Smooth muscle cell (in vitro differentiated cells): ENCODE measurements around the gene CATSPERE. TPM values are rescaled to one million over a fixed set of nuclear protein-coding genes. Genes with fewer than 3 reads are reported as not detected.

Experiments
- DNase-seq: peaks from one replicate; lab custom pipeline; 2025; ENCODE audit not compliant: unreplicated experiment; lab: John Stamatoyannopoulos, UW
- H2AFZ ChIP-seq: fragments of 200-600 bp; sonication (generic); 2 replicates; pipeline ENCODE4 v1.6.0; 2016; ENCODE audit warnings: antibody characterized with exemption, low read depth, mild to moderate bottlenecking
- H3F3A ChIP-seq: fragments of 200-600 bp; sonication (generic); 2 replicates; pipeline ENCODE4 v1.6.0; 2017; ENCODE audit warnings: antibody characterized with exemption, low read depth
- H3K27ac ChIP-seq: fragments of 200-600 bp; sonication (generic); 2 replicates; pipeline ENCODE4 v1.5.1; 2016; ENCODE audit warnings: low read depth, mild to moderate bottlenecking
- H3K27me3 ChIP-seq: fragments of 200-600 bp; sonication (generic); 2 replicates; pipeline ENCODE4 v1.6.1; 2016; ENCODE audit warnings: low read depth, mild to moderate bottlenecking
- H3K36me3 ChIP-seq: fragments of 200-600 bp; sonication (generic); 2 replicates; pipeline ENCODE4 v1.5.1; 2016; ENCODE audit warnings: low read depth
- H3K4me1 ChIP-seq: fragments of 200-600 bp; sonication (generic); 2 replicates; pipeline ENCODE4 v1.5.1; 2016; ENCODE audit warnings: low read depth
- H3K4me2 ChIP-seq: fragments of 200-600 bp; sonication (generic); 2 replicates; pipeline ENCODE4 v1.6.0; 2016; ENCODE audit warnings: mild to moderate bottlenecking
- H3K4me3 ChIP-seq: fragments of 200-600 bp; sonication (generic); 2 replicates; pipeline ENCODE4 v1.5.1; 2016; ENCODE audit warnings: mild to moderate bottlenecking
- H3K79me2 ChIP-seq: fragments of 200-600 bp; sonication (generic); 2 replicates; pipeline ENCODE4 v1.6.0; 2016; ENCODE audit warnings: low read depth, mild to moderate bottlenecking
- H3K9ac ChIP-seq: fragments of 200-600 bp; sonication (generic); 2 replicates; pipeline ENCODE4 v1.6.0; 2016; ENCODE audit warnings: low read depth
- H3K9me3 ChIP-seq: fragments of 200-600 bp; sonication (generic); replicated peaks from 2 replicates; pipeline ENCODE4 v1.5.1; 2016; ENCODE audit warnings: low read depth
- H4K20me1 ChIP-seq: fragments of 200-600 bp; sonication (generic); 2 replicates; pipeline ENCODE4 v1.6.0; 2016; ENCODE audit warnings: low read depth
- CTCF ChIP-seq: fragments of 200-600 bp; sonication (generic); IDR thresholded peaks from 2 replicates; pipeline ENCODE4 v1.5.1; 2017; ENCODE audit warnings: borderline replicate concordance, mild to moderate bottlenecking, antibody characterized with exemption; ENCODE audit not compliant: insufficient read depth, poor library complexity, severe bottlenecking
- WGBS: methylation state at CpG from one replicate; pipeline ENCODE4 v1.1.7; 2016; ENCODE audit warnings: low lambda C conversion rate; 5-methylcytosine and 5-hydroxymethylcytosine counted together
- polyA plus RNA-seq: library from polyadenylated mRNA; unstranded; fragments of >200 nt; fragmentation: Nextera tagmentation; extraction: Ambion mirVana; gene quantifications from 2 replicates; pipeline ENCODE4 v1.2.1, GENCODE V29; 2016
- total RNA-seq: library from RNA; depleted of rRNA; stranded (reverse); fragments of >200 nt; gene quantifications from 2 replicates; pipeline ENCODE4 v1.2.3, GENCODE V29; 2014

Gene CATSPERE
- total and polyA plus RNA-seq, 2 experiments from 2014 or later, result 0.11 to 0.63 TPM

- Histone ChIP-seq H3K27ac (no peak overlapping the region), H2AFZ (no peak overlapping the region), H3K27me3 (no peaks in the 10 kb centered on the region), H3K79me2 (peaks cover 66% of the 10 kb centered on the region), H3F3A (no peaks in the 10 kb centered on the region), H3K4me3 (no peak overlapping the region), H3K4me2 (no peak overlapping the region), H3K4me1 (peaks cover 12% of the 10 kb centered on the region), H3K9ac (no peak overlapping the region), H3K36me3 (no peaks in the 10 kb centered on the region), H3K9me3 (no peaks in the 10 kb centered on the region), H4K20me1 (peaks cover 85% of the 10 kb centered on the region)
- no peak for DNase-seq
- 97% methylated on average over 2 of the region's 2 CpGs for WGBS
- TF ChIP-seq CTCF, result no peak
These were observed 206.7 kb downstream of the CATSPERE start for GRCh38 chr1:244667797-244668196.

DNA sequence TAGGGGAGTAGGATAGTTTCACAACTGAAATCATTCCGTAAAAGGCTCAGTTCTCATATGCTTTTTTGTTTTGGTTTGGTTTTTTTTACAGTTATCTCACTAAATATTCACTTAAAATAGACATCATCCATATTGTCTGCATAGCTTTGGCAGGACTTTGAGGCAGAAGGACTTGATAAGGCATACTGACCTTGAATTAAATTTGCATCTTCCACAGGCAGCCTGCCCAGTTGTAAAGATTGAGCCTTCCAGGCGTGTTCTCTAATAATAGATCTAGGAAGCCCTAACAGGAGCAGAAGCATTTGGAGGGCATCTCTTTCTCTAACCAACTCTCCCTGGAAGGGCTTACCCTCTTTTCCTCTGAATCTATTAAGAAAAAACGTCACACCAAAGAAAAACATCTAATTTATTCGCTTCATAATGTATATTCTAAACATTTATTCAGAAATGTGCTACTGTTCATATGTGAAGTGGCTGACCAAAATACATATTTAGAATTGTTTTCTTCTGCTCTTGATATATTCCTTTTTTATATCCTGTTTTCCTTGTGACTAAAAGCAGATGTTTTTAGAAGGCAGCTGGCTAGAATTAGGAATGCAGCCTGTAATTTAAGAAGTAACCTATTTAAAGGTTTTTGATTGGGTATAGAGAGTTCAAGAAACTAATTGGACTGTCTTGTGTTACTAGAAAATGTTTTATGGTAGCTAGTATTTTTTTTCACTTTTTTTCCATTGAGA lies 212.0 kb downstream of the CATSPERE start:
- H3K36me3 ChIP-seq, result no peaks in the 10 kb centered on the region
- no peak overlapping the region for H2AFZ ChIP-seq
- no peaks in the 10 kb centered on the region for H3K9me3 ChIP-seq
- no peak overlapping the region for H3K4me3 ChIP-seq
- DNase-seq, result no peak
- H3K79me2 ChIP-seq, result peaks cover 53% of the 10 kb centered on the region
- no peak for TF ChIP-seq CTCF
- no peak overlapping the region for H3K27ac ChIP-seq
- no peak overlapping the region for H3K9ac ChIP-seq
- no peaks in the 10 kb centered on the region for H3K4me1 ChIP-seq
- peaks cover 70% of the 10 kb centered on the region for H4K20me1 ChIP-seq
- H3K27me3 ChIP-seq, result no peaks in the 10 kb centered on the region
- no peaks in the 10 kb centered on the region for H3F3A ChIP-seq
- 52% methylated on average over 4 of the region's 4 CpGs for WGBS
- H3K4me2 ChIP-seq, result no peak overlapping the region

- no peaks in the 10 kb centered on the region for H3K36me3 ChIP-seq
- H4K20me1 ChIP-seq, result peaks cover 70% of the 10 kb centered on the region
- no peak overlapping the region for H3K27ac ChIP-seq
- peaks cover 39% of the 10 kb centered on the region for H3K79me2 ChIP-seq
- no peaks in the 10 kb centered on the region for H3K4me1 ChIP-seq
- no peaks in the 10 kb centered on the region for H3F3A ChIP-seq
- H3K9me3 ChIP-seq, result no peaks in the 10 kb centered on the region
- TF ChIP-seq CTCF, result no peak
- H3K9ac ChIP-seq, result no peak overlapping the region
- DNase-seq, result no peak
- 74% methylated on average over 4 of the region's 4 CpGs for WGBS
- no peaks in the 10 kb centered on the region for H3K27me3 ChIP-seq
- H3K4me3 ChIP-seq, result no peak overlapping the region
- no peak overlapping the region for H2AFZ ChIP-seq
- no peak overlapping the region for H3K4me2 ChIP-seq
These were observed 213.4 kb downstream of the CATSPERE start for GRCh38 chr1:244674446-244674845.

GRCh38 chr1:244675167-244675566 lies 214.1 kb downstream of the CATSPERE start:
- no peak for TF ChIP-seq CTCF
- WGBS, result 94% methylated on average over 2 of the region's 2 CpGs
- H3F3A ChIP-seq, result no peaks in the 10 kb centered on the region

More at GRCh38 chr1:244675167-244675566, 214.1 kb downstream of the CATSPERE start:
- no peaks in the 10 kb centered on the region for H3K4me1 ChIP-seq
- no peak overlapping the region for H3K4me3 ChIP-seq
- H3K9ac ChIP-seq, result no peak overlapping the region
- H3K27me3 ChIP-seq, result no peaks in the 10 kb centered on the region
- H3K9me3 ChIP-seq, result no peaks in the 10 kb centered on the region
- DNase-seq, result no peak
- no peak overlapping the region for H3K4me2 ChIP-seq
- no peak overlapping the region for H2AFZ ChIP-seq
- no peaks in the 10 kb centered on the region for H3K36me3 ChIP-seq
- H3K27ac ChIP-seq, result no peak overlapping the region
- H3K79me2 ChIP-seq, result peaks cover 41% of the 10 kb centered on the region
- H4K20me1 ChIP-seq, result peaks cover 72% of the 10 kb centered on the region
